IMR-90 (cell line): ENCODE data around the gene YPEL1. TPM values are rescaled to one million over a fixed set of nuclear protein-coding genes. Genes with fewer than 3 reads are reported as not detected.
A peak's percentile ranks its signal among the peaks of the same experiment; 100 is the strongest.

ENCODE experiments used
- ATAC-seq: fragments of 200-7000 bp; cut with Tn5 transposase; 2 replicates; pipeline ENCODE4 v1.9.1; 2020; ENCODE audit warnings: low read depth, mild to moderate bottlenecking, moderate library complexity
- BruUV-seq: library from RNA; stranded (reverse); fragments of 400-500 nt; replicated peaks from 2 replicates; lab custom pipeline; 2021; lab: Mats Ljungman, UMichigan
- CTCF ChIA-PET: fragments of 300-600 bp; formaldehyde crosslinking; extraction: SDS; loops from one replicate; lab custom pipeline; 2021; ENCODE audit warnings: antibody characterized with exemption; lab: Yijun Ruan, JAX
- POLR2A ChIA-PET: fragments of 300-600 bp; sonication (Branson Sonifier 250); formaldehyde crosslinking; loops from one replicate; lab custom pipeline; 2022; ENCODE audit warnings: antibody characterized with exemption; ENCODE audit not compliant: unreplicated experiment; lab: Charles Lee
- DNase-seq: peaks from one replicate; pipeline ENCODE4 v3.0.0; 2013
- H2AFZ ChIP-seq: replicated peaks from 2 replicates; pipeline ENCODE3; 2013; ENCODE audit warnings: low read length, mild to moderate bottlenecking; ENCODE audit not compliant: poor library complexity
- H2AK5ac ChIP-seq: 2 replicates; pipeline ENCODE4 v1.6.1; 2013; ENCODE audit warnings: low read depth, low read length, inconsistent platforms
- H2AK9ac ChIP-seq: replicated peaks from 2 replicates; pipeline ENCODE3; 2013; ENCODE audit warnings: mild to moderate bottlenecking, low read depth, low read length, moderate library complexity; ENCODE audit not compliant: poor library complexity
- H2BK120ac ChIP-seq: 2 replicates; pipeline ENCODE4 v1.6.1; 2013; ENCODE audit warnings: low read depth, low read length, inconsistent platforms
- H2BK15ac ChIP-seq: 3 replicates; pipeline ENCODE4 v1.6.1; 2013; ENCODE audit warnings: low read depth, low read length, inconsistent platforms
- H2BK20ac ChIP-seq: 2 replicates; pipeline ENCODE4 v1.6.1; 2013; ENCODE audit warnings: low read depth, mild to moderate bottlenecking, inconsistent platforms, low read length, moderate library complexity
- H2BK5ac ChIP-seq: 2 replicates; pipeline ENCODE4 v1.6.1; 2013; ENCODE audit warnings: mild to moderate bottlenecking, low read depth, low read length, inconsistent platforms; ENCODE audit not compliant: poor library complexity, severe bottlenecking
- H3K14ac ChIP-seq: replicated peaks from 2 replicates; pipeline ENCODE4 v1.6.1; 2013; ENCODE audit warnings: low read depth, low read length, inconsistent platforms
- H3K18ac ChIP-seq: 2 replicates; pipeline ENCODE4 v1.6.1; 2013; ENCODE audit warnings: low read depth, low read length, control low read depth
- H3K23ac ChIP-seq: 2 replicates; pipeline ENCODE4 v1.6.1; 2013; ENCODE audit warnings: low read depth, low read length, inconsistent platforms
- H3K27ac ChIP-seq: 2 replicates; pipeline ENCODE4 v1.5.1; 2013; ENCODE audit warnings: mild to moderate bottlenecking, control low read depth, low read length; ENCODE audit not compliant: insufficient read depth
- H3K27me3 ChIP-seq: 2 replicates; pipeline ENCODE4 v1.6.1; 2013; ENCODE audit warnings: low read length; ENCODE audit not compliant: control insufficient read depth, insufficient read depth
- H3K36me3 ChIP-seq: 2 replicates; pipeline ENCODE4 v1.6.1; 2013; ENCODE audit warnings: low read length, mixed read lengths; ENCODE audit not compliant: control insufficient read depth, insufficient read depth
- H3K4ac ChIP-seq: 2 replicates; pipeline ENCODE4 v1.6.1; 2013; ENCODE audit warnings: low read depth, low read length, inconsistent platforms
- H3K4me1 ChIP-seq: 2 replicates; pipeline ENCODE4 v1.6.1; 2013; ENCODE audit warnings: low read length, mixed read lengths; ENCODE audit not compliant: control insufficient read depth, insufficient read depth
- H3K4me2 ChIP-seq: 2 replicates; pipeline ENCODE4 v1.6.1; 2013; ENCODE audit warnings: low read depth, mild to moderate bottlenecking, control low read depth, low read length, moderate library complexity
- H3K4me3 ChIP-seq: 2 replicates; pipeline ENCODE4 v1.5.1; 2013; ENCODE audit warnings: low read depth, mild to moderate bottlenecking, control low read depth, low read length, moderate library complexity; ENCODE audit not compliant: insufficient read depth
- H3K56ac ChIP-seq: 2 replicates; pipeline ENCODE4 v1.6.1; 2013; ENCODE audit warnings: low read length, inconsistent platforms; ENCODE audit not compliant: insufficient read depth; ENCODE audit errors: extremely low read depth
- H3K79me1 ChIP-seq, 2 experiments: 2 replicates each; pipeline ENCODE4 v1.6.1; 2013; ENCODE audit warnings: low read length in 2 of 2, inconsistent platforms in 1 of 2, low read depth in 1 of 2
- H3K9ac ChIP-seq: 2 replicates; pipeline ENCODE4 v1.6.1; 2013; ENCODE audit warnings: low read depth, low read length, control low read depth
- H3K9me1 ChIP-seq: 2 replicates; pipeline ENCODE4 v1.6.1; 2013; ENCODE audit warnings: low read length, inconsistent platforms; ENCODE audit not compliant: insufficient read depth
- H3K9me3 ChIP-seq: 2 replicates; pipeline ENCODE4 v1.6.1; 2013; ENCODE audit warnings: low read length; ENCODE audit not compliant: control insufficient read depth, insufficient read depth
- H4K20me1 ChIP-seq: 2 replicates; pipeline ENCODE4 v1.6.1; 2013; ENCODE audit warnings: low read length, inconsistent platforms; ENCODE audit not compliant: insufficient read depth
- H4K5ac ChIP-seq: 2 replicates; pipeline ENCODE4 v1.6.1; 2013; ENCODE audit warnings: mild to moderate bottlenecking, low read depth, low read length, control low read depth
- H4K8ac ChIP-seq, 2 experiments: 2 replicates each; pipeline ENCODE4 v1.6.1; 2013; ENCODE audit warnings: low read depth in 2 of 2, low read length in 2 of 2, control low read depth in 1 of 2, inconsistent platforms in 1 of 2
- H4K91ac ChIP-seq: 2 replicates; pipeline ENCODE4 v1.6.1; 2013; ENCODE audit warnings: low read depth, low read length, inconsistent platforms; ENCODE audit not compliant: insufficient read depth
- MAFK ChIP-seq: IDR thresholded peaks from 2 replicates; pipeline ENCODE4 v1.6.1; 2012; ENCODE audit warnings: low read depth, low read length, improper control_type of control experiment
- MXI1 ChIP-seq: IDR thresholded peaks from 2 replicates; pipeline ENCODE4 v1.6.1; 2012; ENCODE audit warnings: low read depth, mild to moderate bottlenecking, low read length, moderate library complexity, borderline replicate concordance
- SMC3 ChIP-seq: fragments of 150-350 bp; IDR thresholded peaks from 2 replicates; pipeline ENCODE4 v1.6.1; 2016; ENCODE audit warnings: low read depth, mild to moderate bottlenecking, antibody characterized with exemption, low read length, moderate library complexity
- WGBS, 2 experiments: methylation state at CpG; one replicate each; pipeline versions ENCODE4 v1.1.5 to v1.1.7; 2013; ENCODE audit warnings: missing lambda C conversion rate in 2 of 2; ENCODE audit not compliant: insufficient read length in 1 of 2; ENCODE audit errors: extremely low coverage in 2 of 2; 5-methylcytosine and 5-hydroxymethylcytosine counted together
- dilution Hi-C: fragments of 300-500 bp; cut with HindIII; formaldehyde crosslinking; loops from one replicate; pipeline ENCODE4 v1.14.3; 2018; ENCODE audit warnings: low sequenced_read_pairs; ENCODE audit not compliant: unreplicated experiment
- in situ Hi-C: fragments of 300-500 bp; cut with MboI; formaldehyde crosslinking; loops from 3 replicates; pipeline ENCODE4 v1.14.3; 2019; ENCODE audit warnings: low sequenced_read_pairs, inconsistent platforms, mixed read lengths
- intact Hi-C: fragments of 100-400 bp; cut with micrococcal nuclease; formaldehyde crosslinking; loops from 2 replicates; pipeline ENCODE4 v1.10.0; 2022
- polyA plus RNA-seq, 3 experiments: library from polyadenylated mRNA; depleted of rRNA; stranded (reverse); fragments of >200 nt; gene quantifications; 2 replicates each; pipeline ENCODE4 v1.2.3, GENCODE V29; 2012; ENCODE audit warnings: low replicate concordance in 1 of 3
- total RNA-seq: library from RNA; depleted of rRNA; stranded (reverse); fragments of >200 nt; gene quantifications from 2 replicates; pipeline ENCODE4 v1.2.3, GENCODE V29; 2012

Gene YPEL1
- total and polyA plus RNA-seq, 2 of the 4 experiments (the other 2 are of a cell fraction) = 0.72 to 1.3 TPM

GRCh38 chr22:21713428-21714058 lies 22.1 kb downstream of the YPEL1 start:
- ATAC-seq (no peak; the same call in 1 of the 2 replicates), DNase-seq (no peak)
- Histone ChIP-seq H4K5ac (no peak overlapping the region), H3K4me1 (peaks cover 5% of the 10 kb centered on the region; the same call in 1 of the 2 replicates), H4K20me1 (no peaks in the 10 kb centered on the region), H3K14ac (peak overlapping the region; percentile 26; the same call in 1 of the 2 replicates), H2BK15ac (no peak overlapping the region), H2BK5ac (no peak overlapping the region), H3K23ac (no peak overlapping the region; the same call in 1 of the 2 replicates), H3K9me3 (no peaks in the 10 kb centered on the region), H3K56ac (no peak overlapping the region), H2AFZ (peak overlapping the region; percentile 67), H3K9ac (no peak overlapping the region), H2BK20ac (peak overlapping the region; percentile 49; the same call in 1 of the 2 replicates), H3K4me3 (no peak overlapping the region), H4K8ac (peak overlapping the region in 1 of 2 experiments; percentile 23; a peak in 1 of 4 replicates), H3K4ac (peak overlapping the region; percentile 9; the same call in 1 of the 2 replicates), H3K36me3 (peaks cover 2% of the 10 kb centered on the region; the same call in 1 of the 2 replicates), H2AK5ac (peak overlapping the region; percentile 18; the same call in 1 of the 2 replicates), H3K27ac (no peak overlapping the region), H2AK9ac (peak overlapping the region; percentile 46), H3K27me3 (no peaks in the 10 kb centered on the region), H4K91ac (no peak overlapping the region), H2BK120ac (peak overlapping the region; percentile 53), H3K18ac (no peak overlapping the region), H3K4me2 (peak overlapping the region; percentile 21; the same call in 1 of the 2 replicates), H3K9me1 (peaks cover 14% of the 10 kb centered on the region), H3K79me1 (peaks cover 0 to 7% of the 10 kb centered on the region in 2 experiments; a peak in 2 of 4 replicates)
- BruUV-seq = no TSS peak
- WGBS, 2 experiments = 96% methylated on average over 4 of the region's 9 CpGs; no CpG with 5 or more reads in 1 of the 2 experiments
- TF ChIP-seq MXI1 (0 out of 2 replicates have a peak, but pooled peaks have one; percentile 5), MAFK (no peak), SMC3 (no peak)
- intact Hi-C loops = loop anchor here (1.0 to 5.0 kb wide), 3 partner anchors 154 to 239 kb away; partner anchors contain the start of genes MAPK1 and PPM1F
- POLR2A ChIA-PET = no interaction called here
- dilution Hi-C loops = no loop called here
- CTCF ChIA-PET = interaction anchor here (0.7 to 1.1 kb wide), 4 partner anchors 47 to 239 kb away, joined by 3 to 5 read pairs (median 4); partner anchors contain the start of gene PPM1F
- in situ Hi-C loops = loop anchor here (5.0 kb wide), 1 partner anchor 224 kb away; no protein-coding TSS in a partner anchor
